ENCODE results near the gene YIPF3.
"Not testable (repeated sequence)": the region's sequence is repeated elsewhere in the genome, so short reads cannot be mapped to it uniquely, and the experiment has no call there.

YIPF3 gene

GRCh38 chr6:43516697-43517504 is at the start of gene YIPF3, which contains the start of gene POLR1C:
Gene YIPF3, minus strand, starts transcription at chr6:43516926. Its CDS starts 119 bp downstream, at chr6:43516807.
Gene POLR1C, plus strand, starts transcription at chr6:43517089. Its CDS starts 21 bp downstream, at chr6:43517110.
- peak; percentile 96 for DNase-seq

DNA sequence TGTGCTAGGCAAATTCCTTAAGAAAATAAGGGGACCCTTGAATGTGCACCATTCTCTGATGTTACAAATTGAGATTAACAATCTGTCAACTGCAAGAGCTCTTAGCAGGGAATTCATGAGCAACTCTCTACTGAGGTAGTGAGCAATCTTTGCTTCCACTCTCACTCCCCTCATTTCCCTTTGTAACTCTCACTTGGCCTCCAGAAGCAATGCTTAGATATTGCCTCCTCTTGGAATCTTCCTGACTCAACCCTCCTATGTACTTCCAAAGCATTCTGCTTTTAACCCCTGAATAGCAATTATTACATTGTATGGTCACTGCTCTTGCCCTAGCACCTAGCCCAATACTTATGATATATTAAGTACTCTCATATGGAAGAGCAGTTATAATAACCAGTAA is 42.6 kb upstream of the YIPF3 start:
- no peak for DNase-seq

- DNase-seq: not testable (repeated sequence)
Observed at GRCh38 chr6:43557620-43558019, 40.9 kb upstream of the YIPF3 start.

DNA sequence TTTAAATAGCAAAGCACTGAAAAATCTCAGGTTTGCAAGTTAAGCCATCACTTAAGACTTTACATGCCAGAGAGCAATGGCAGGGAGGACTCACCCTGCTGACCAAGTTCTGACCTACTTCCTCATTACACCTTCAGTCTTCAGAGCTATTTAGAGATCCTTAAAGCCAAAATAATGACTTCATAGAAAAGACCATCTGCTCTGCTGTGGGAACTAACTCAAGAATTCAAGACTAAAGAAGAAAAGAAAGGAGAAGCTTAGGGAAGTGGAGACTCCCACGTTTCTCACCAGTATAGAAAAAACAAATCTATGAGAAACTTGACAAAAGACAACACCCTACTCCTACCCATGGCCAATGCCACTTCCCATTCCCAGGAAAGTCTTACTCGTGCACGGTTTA is 30.5 kb upstream of the YIPF3 start:
- no peak for DNase-seq

DNA sequence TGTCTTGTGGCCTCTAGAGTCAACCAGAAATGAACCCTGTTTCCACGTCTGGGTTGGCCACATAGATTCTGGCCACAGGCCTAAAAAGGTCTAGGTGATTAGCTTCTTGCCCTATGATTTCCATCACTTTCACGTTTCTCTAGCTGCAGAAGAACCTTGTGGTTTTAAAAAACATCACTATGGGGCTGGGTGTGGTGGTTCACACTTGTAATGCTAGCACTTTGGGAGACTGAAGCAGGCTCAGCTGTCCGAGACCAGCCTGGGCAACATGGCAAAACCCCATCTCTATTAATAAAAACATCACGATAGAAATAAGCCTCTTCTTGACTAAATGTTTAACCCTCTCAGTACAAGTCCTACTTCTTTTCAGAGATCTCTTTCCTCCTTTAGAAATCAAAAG is 27.7 kb upstream of the YIPF3 start:
- peak; percentile 14 for DNase-seq

DNA sequence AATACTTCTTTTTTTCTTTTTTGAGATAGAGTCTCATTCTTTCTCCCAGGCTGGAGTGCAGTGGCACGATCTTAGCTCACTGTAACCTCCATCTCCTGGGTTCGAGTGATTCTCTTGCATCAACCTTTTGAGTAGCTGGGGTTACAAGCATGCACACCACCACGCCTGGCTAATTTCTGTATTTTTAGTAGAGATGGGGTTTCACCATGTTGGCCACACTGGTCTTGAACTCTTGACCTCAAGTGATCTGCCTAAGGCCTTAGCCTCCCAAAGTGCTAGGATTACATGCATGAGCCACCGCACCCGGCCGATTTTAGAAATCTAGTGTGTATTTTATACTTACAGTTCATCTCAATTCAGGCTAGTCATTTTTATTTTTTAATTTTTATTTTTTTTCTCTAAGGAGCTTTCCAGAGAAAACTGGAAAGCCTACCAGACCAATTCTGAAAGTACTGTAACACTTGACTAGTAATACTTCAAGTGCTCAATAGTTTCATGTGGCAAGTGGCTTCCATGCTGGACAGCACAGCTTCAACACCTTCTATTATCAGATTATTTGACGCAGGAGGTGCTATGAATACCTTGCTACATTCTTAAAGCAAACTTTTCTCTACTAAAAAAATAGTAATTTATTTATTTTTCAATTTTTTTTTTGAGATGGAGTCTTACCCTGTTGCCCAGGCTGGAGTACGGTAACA is 25.2 kb upstream of the YIPF3 start:
- DNase-seq: no peak

- no peak for DNase-seq
Observed at GRCh38 chr6:43540507-43540906, 23.8 kb upstream of the YIPF3 start.

GRCh38 chr6:43539409-43539808 is 22.7 kb upstream of the YIPF3 start:
- DNase-seq: not testable (repeated sequence)

- DNase-seq: not testable (repeated sequence)
Observed at GRCh38 chr6:43538986-43539385, 22.3 kb upstream of the YIPF3 start.

- no peak for DNase-seq
Observed at GRCh38 chr6:43532201-43532600, 15.5 kb upstream of the YIPF3 start.

- no peak for DNase-seq
Observed at GRCh38 chr6:43524483-43524961, 7.8 kb upstream of the YIPF3 start.

DNA sequence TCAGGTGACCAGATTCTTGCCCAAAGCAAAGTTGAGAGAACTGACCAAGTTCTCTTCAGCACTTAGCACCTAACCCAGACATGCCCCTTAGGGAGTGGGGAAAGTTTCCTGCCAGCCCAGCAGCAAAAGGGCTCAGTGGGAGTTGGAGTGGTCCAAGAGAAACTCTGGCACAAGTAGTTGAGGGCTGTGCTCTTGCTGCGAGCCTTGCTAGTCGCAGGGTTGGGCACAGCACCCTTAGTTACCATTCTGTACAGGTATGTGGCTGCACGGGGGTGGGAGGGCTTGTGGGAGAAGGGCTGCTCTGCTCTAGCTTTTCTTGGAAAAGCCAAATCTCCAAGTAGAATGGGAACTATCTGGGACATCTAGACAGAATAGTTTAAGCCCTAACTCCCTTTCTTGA is 6.6 kb upstream of the YIPF3 start:
- DNase-seq: no peak

DNA sequence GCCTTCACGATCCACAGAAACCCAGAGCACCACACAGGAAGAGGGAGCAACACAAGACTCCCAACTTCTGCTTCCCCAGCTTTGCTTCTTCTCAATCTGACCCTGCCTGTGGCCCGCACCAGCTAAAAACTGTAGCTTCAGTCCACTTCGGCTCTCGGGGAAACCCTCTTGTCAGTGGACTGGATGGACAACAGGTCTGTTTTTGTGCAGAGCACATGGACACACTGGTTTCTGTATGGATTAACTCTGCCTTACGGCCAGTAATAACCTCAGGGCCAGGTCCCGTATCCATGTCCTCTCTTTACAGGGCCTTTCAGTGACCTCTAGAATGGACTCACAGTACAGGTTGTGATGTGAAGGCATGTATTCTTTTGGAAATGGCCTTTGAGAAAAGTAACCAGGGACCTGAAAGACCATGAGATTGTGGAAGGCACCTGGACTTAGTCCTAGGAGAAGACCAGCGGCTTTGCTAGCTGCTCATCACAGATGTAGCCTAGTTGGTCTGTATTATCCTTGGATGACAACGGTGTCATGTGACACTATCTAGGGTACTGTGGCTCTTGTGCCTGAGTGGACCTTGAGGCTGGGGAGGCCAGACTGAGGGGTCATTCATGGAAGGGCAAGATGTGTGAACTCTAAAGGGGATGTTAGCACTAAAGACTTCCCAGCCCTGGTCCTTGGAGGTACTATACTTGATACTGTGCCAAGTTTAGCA is 6.0 kb upstream of the YIPF3 start:
- no peak for DNase-seq

DNA sequence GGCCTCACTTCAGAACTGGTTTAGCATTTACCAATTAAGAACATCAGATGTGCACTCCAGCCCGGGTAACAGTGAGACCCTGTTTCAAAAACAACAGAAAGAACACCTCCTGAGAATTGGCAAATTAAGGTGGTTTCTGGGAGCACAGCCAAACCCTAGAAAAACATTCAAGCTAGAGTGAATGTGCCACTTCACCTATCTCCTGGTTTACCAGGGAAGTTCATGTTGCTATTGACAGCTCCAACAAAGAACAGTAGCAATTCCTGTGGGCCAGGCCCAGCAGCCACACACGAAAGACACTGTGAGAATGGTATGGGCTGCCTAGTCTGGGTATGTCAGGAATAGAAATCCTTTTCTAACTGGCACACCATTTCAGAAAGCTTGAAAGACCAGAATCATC is 5.1 kb upstream of the YIPF3 start:
- DNase-seq: no peak

- DNase-seq: no peak
Observed at GRCh38 chr6:43520097-43520496, 3.4 kb upstream of the YIPF3 start.

DNA sequence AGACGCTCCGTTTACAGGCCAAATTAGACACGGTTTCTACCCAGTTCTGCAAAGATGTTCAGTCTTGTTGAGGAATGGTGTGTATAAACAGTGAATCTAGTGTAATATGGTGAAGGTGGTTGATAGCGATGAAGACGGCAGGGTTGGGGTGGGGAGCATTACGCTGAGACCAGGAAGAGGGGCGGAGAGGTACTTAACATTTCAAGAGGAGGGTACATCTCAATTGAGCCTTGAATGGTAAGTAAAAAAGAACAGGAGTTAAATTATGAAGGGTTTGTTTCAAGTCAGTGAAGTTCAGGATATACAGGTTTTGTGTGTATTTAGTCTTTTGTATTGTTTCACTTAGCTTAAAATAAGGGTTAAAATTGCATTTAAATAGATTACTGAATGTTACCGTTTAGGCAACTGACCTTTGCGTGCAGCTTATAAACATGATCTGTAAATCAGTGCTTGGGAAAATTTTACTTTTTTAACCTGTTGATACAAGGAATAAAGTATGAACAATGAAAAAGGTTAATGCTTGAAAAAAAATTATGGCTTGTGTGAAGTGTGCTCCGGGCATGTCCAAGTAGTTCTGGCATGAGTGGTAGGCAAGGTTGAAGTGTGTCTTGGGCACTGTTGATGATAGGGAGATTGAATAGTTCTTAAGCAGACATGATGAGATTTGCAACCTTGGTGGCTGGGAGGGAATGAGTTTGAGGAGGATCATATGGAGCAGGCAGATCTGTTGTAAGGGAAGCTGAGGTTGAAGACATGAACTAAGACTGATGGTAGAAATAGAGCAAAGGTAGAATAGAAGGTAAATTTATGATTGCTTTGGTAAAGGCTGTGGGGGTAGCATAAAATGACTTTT is 1.0 kb upstream of the YIPF3 start:
- DNase-seq: peak; percentile 6

DNA sequence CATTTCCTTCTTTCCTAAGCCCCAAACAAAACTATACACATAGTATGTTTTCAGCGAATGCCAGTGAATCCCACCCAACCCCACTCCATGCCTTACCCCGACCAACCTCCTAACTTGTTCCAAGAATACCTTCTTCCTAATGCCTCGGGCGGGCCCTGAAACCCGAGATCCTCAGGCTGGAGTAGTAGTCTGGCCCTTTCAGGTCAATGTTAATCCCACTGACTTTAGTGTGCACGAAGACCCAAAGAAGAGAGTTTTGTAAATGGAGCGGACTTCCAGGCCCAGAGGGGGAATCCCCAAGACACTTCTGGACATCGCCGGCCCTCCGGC is 394 bp downstream of the YIPF3 start:
- no peak for DNase-seq

DNA sequence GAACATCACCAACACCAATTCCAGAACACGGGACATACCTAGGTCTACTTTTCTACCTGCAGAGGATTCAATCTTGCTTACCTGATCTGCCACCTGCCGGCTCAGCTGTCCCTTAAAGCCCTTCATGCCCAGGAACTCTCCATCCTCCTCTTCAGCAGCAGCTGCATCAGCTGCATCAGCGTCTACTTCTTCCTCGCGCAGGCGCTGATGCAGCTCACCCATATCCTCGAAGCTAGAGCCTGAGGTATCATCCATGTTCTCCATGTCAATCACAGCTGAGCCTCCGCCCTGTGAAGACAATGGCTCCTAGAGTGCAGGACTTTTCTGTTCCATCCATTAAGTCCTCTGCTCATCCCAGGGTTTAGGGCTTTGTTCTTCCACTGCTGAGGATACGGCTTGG is 918 bp downstream of the YIPF3 start:
- no peak for DNase-seq

DNA sequence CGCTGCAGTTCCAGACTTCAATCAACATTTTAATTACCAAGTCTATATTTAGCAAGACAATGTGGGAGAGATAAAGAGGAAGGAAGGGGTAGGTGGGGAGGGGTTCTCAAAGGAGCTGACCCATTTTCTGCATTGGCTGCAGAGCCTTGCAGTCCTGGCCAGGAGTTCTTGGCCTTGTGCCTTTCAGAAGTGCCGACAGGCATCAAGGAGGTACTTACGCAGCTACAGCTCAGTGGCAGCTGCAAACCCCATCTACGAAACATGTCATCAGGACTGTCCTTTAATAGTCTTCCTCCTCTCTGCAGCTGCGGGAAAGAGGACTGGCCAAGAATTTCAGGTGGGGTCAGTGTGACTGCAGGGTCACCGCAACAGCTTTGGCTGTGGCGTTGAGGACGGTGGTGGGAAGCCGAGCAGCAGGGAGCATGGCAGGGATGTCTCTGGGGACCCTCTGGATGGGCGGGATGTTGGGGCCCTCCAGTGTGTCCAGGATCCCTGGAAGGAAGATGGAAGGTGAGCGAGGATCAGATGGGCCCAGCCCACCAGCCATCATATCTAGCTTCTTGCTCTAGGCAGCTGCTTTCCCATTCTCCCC is 4.8 kb downstream of the YIPF3 start:
- DNase-seq: no peak

GRCh38 chr6:43510827-43511163 is 5.9 kb downstream of the YIPF3 start:
- no peak for DNase-seq

DNA sequence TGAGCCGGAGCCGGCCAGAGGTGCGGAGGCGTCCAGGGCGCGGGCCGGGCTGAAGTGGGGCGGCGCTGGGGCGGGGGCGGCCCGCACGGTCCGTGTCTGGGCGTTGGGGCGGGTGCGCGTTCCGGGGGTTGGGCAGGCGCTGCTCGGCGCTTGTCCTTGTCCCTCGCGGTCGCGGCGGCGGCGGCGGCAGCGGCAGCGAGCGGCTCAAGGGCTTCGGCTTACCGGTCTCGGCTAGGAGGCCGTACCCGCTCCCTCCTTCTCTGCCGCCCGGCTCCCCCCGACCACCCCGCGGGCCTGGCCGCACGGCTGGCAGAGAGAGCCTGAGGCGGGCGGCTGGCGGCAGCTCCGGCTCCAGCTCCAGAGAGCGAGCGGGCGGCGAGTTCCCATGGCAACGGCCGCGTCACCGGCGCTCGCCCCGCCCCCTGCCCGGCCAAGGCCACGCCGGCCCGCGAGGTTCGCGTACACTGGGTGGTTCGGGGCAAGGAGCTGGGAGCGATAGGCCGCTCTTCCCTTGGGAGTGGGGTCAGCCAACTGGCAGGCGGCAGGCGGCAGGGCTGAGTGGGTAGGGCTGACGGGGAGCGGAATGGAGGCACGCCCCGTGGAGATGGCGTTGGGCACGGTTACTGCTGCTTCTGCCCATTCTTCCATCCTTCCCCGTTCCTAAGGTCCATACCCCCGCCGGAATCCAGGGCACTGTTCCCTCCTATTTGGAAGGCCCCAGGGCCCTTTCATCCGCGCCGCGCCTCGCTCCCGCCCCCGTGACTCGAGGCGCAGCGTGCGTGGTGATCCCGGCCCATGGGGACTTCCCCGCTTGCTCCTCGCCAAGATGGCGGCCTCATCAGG is 6.5 kb downstream of the YIPF3 start, which contains the start of gene LRRC73:
Gene LRRC73, minus strand, starts transcription at position 363 of the 843 bp plus-strand sequence. CDS start 561 bp downstream, outside the sequence.
- peak; percentile 82 for DNase-seq

All from CD4-positive, alpha-beta T cell treated with Interleukin-10 for 1 hour (primary cell).